Neuronal stem cell (in vitro differentiated cells): Measurements from ENCODE around the gene DDAH1.

Experiments
- DNase-seq: peaks from one replicate; pipeline ENCODE4 v3.0.0-alpha.2; 2013; ENCODE audit warnings: low spot score
- H2AFZ ChIP-seq: one replicate; pipeline ENCODE4 v1.6.1; 2013; ENCODE audit warnings: mild to moderate bottlenecking, low read length, inconsistent platforms
- H2AK5ac ChIP-seq: 2 replicates; pipeline ENCODE4 v1.6.1; 2013; ENCODE audit warnings: low read depth, mild to moderate bottlenecking, inconsistent platforms, low read length, moderate library complexity, mixed read lengths
- H2BK120ac ChIP-seq: 2 replicates; pipeline ENCODE4 v1.6.1; 2013; ENCODE audit warnings: low read depth, mild to moderate bottlenecking, inconsistent platforms, low read length, moderate library complexity, mixed read lengths
- H2BK12ac ChIP-seq: one replicate; pipeline ENCODE4 v1.6.1; 2013; ENCODE audit warnings: low read length, inconsistent platforms
- H2BK15ac ChIP-seq: 2 replicates; pipeline ENCODE4 v1.6.1; 2013; ENCODE audit warnings: mild to moderate bottlenecking, low read length, inconsistent platforms, mixed read lengths
- H2BK5ac ChIP-seq: one replicate; pipeline ENCODE4 v1.6.1; 2013; ENCODE audit warnings: inconsistent platforms, mild to moderate bottlenecking, low read length, moderate library complexity
- H3K14ac ChIP-seq: one replicate; pipeline ENCODE4 v1.6.1; 2013; ENCODE audit warnings: low read length, inconsistent platforms
- H3K18ac ChIP-seq: 2 replicates; pipeline ENCODE4 v1.6.1; 2013; ENCODE audit warnings: low read length, inconsistent platforms
- H3K23ac ChIP-seq: 2 replicates; pipeline ENCODE4 v1.6.1; 2013; ENCODE audit warnings: low read depth, mild to moderate bottlenecking, mixed read lengths, low read length, inconsistent platforms; ENCODE audit not compliant: poor library complexity
- H3K27ac ChIP-seq: replicated peaks from 3 replicates; pipeline ENCODE4 v1.5.1; 2013; ENCODE audit warnings: low read length, inconsistent platforms
- H3K27me3 ChIP-seq, 3 experiments: 2 replicates each; pipeline ENCODE4 v1.6.1; 2013; ENCODE audit warnings: low read length in 3 of 3, mild to moderate bottlenecking in 2 of 3, inconsistent platforms in 1 of 3, low read depth in 1 of 3, mixed read lengths in 1 of 3, moderate library complexity in 1 of 3; ENCODE audit not compliant: control insufficient read depth in 3 of 3, insufficient read depth in 3 of 3
- H3K36me3 ChIP-seq, 2 donors: replicated peaks in 1 of 2; 2 replicates each; pipeline ENCODE4 v1.6.1; 2013; ENCODE audit warnings: low read length in 2 of 2; ENCODE audit not compliant: control insufficient read depth in 2 of 2, insufficient read depth in 2 of 2
- H3K4ac ChIP-seq: 2 replicates; pipeline ENCODE4 v1.6.1; 2013; ENCODE audit warnings: inconsistent platforms, mild to moderate bottlenecking, low read length, moderate library complexity
- H3K4me1 ChIP-seq, 2 donors: 1 replicate in 1 of 2; 2 replicates in 1 of 2; pipeline ENCODE4 v1.6.1; 2013; ENCODE audit warnings: low read length in 2 of 2, low read depth in 1 of 2; ENCODE audit not compliant: control insufficient read depth in 2 of 2, insufficient read depth in 1 of 2
- H3K4me2 ChIP-seq: one replicate; pipeline ENCODE4 v1.6.1; 2013; ENCODE audit warnings: mild to moderate bottlenecking, low read length, inconsistent platforms; ENCODE audit not compliant: insufficient read depth, poor library complexity, severe bottlenecking
- H3K4me3 ChIP-seq, 2 donors: 2 replicates each; pipeline ENCODE4 v1.5.1; 2013; ENCODE audit warnings: low read length in 2 of 2, mild to moderate bottlenecking in 2 of 2, inconsistent platforms in 1 of 2, moderate library complexity in 1 of 2
- H3K79me1 ChIP-seq: one replicate; pipeline ENCODE4 v1.6.1; 2013; ENCODE audit warnings: low read depth, mild to moderate bottlenecking, inconsistent platforms, low read length, moderate library complexity
- H3K9ac ChIP-seq: one replicate; pipeline ENCODE4 v1.6.1; 2013; ENCODE audit warnings: mild to moderate bottlenecking, low read depth, low read length, inconsistent platforms; ENCODE audit not compliant: poor library complexity
- H3K9me3 ChIP-seq, 2 donors: replicated peaks in 1 of 2; 2 replicates each; pipeline versions ENCODE3 to v1.6.1; 2013; ENCODE audit warnings: low read length in 2 of 2, mild to moderate bottlenecking in 2 of 2, inconsistent platforms in 1 of 2, low read depth in 1 of 2, mixed read lengths in 1 of 2, moderate library complexity in 1 of 2; ENCODE audit not compliant: control insufficient read depth in 2 of 2, insufficient read depth in 1 of 2
- H4K8ac ChIP-seq: one replicate; pipeline ENCODE4 v1.6.1; 2013; ENCODE audit warnings: low read depth, mild to moderate bottlenecking, inconsistent platforms, low read length, moderate library complexity
- H4K91ac ChIP-seq: one replicate; pipeline ENCODE4 v1.6.1; 2013; ENCODE audit warnings: low read length, low read depth, mild to moderate bottlenecking, inconsistent platforms; ENCODE audit not compliant: poor library complexity
- WGBS, 2 donors: extraction: QIAGEN DNeasy Blood & Tissue Kit; methylation state at CpG; one replicate each; pipeline ENCODE4 v1.1.7; 2013; ENCODE audit warnings: missing lambda C conversion rate in 2 of 2, mixed read lengths in 1 of 2; ENCODE audit not compliant: insufficient read length in 2 of 2, insufficient replicate concordance in 1 of 2; ENCODE audit errors: extremely low coverage in 2 of 2; 5-methylcytosine and 5-hydroxymethylcytosine counted together

The DDAH1 gene

DNA sequence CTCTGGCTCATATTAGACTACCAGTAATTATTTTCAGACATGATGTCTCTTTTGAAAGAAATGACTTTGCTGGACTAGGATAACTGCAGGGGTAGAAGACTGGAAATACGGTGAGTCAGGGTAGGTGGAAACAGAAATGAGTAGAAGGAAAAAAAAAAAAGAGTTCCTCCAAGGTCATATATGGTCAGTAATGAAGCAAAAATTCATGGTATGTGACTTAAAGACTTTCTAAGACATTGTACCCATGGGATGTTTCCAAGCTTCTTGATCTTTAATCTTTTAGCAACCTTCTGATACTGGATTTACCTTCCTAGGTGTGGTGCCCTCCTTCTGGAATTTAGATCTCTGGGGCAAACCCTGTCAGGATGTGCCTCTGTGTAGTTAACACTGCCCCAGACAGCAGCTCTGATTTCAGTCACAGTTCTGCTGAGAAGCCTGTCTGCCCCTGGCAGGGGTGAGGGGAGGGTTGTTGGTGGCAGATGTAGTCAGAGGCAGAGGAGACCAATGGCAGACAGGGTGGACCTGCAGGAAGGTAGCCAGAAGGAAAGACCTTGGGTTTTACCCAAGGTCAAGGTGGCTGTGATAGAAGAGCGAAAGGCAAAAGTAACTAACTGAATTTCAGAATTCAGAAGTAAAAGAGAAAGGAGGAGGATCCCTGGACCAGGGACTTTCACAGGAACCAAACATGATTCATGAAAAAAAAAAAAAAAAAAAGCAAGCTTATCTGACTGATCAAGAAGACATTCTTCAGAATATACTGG lies 144.4 kb downstream of the DDAH1 start:
- no peak overlapping the region for H4K91ac ChIP-seq

DNA sequence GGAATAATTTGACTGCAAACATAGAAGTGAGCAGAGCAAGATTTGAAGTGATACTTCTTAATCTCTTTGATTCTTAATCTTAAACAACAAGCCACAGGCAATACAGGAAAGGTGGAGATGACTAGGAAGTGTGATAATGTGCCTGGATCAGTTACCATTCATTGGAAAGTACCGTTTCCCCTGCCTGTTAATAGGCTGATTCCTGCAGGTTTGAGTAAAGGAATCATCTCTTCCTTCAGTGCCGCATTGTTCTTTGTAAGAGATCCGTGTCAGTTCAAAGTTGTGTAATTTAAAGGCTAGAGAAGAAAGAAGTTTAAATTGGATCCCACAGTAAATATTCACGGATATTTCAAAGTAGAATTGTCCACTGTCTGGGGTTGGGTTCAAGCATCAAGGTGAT lies 145.0 kb downstream of the DDAH1 start:
- no peak for DNase-seq
- WGBS, 2 donors: no CpG with 5 or more reads among the region's 4 CpGs
- H3K4me3 ChIP-seq: no peak overlapping the region
- H2BK15ac ChIP-seq: no peak overlapping the region
- H4K91ac ChIP-seq: no peak overlapping the region
- no peak overlapping the region for H4K8ac ChIP-seq
- H3K36me3 ChIP-seq: peaks cover 0 to 31% of the 10 kb centered on the region in 2 donors
- no peak overlapping the region for H3K9ac ChIP-seq
- H3K4me1 ChIP-seq: peaks cover 0 to 3% of the 10 kb centered on the region in 2 donors
- no peak overlapping the region for H3K14ac ChIP-seq
- no peak overlapping the region for H3K23ac ChIP-seq
- no peak overlapping the region for H2BK12ac ChIP-seq
- H3K4me2 ChIP-seq: no peak overlapping the region
- no peak overlapping the region for H2AK5ac ChIP-seq
- H3K79me1 ChIP-seq: no peaks in the 10 kb centered on the region
- H3K4ac ChIP-seq: no peak overlapping the region
- H2AFZ ChIP-seq: no peak overlapping the region
- no peak overlapping the region for H2BK120ac ChIP-seq
- no peak overlapping the region for H3K27ac ChIP-seq
- no peak overlapping the region for H2BK5ac ChIP-seq
- no peaks in the 10 kb centered on the region for H3K27me3 ChIP-seq
- H3K18ac ChIP-seq: no peak overlapping the region
- H3K9me3 ChIP-seq: peaks cover 0 to 3% of the 10 kb centered on the region in 2 donors

More for the DNA sequence above, 144.4 kb downstream of the DDAH1 start:
- H3K27me3 ChIP-seq: no peaks in the 10 kb centered on the region
- H3K4me1 ChIP-seq: peaks cover 0 to 3% of the 10 kb centered on the region in 2 donors
- H2AK5ac ChIP-seq: no peak overlapping the region
- H3K27ac ChIP-seq: no peak overlapping the region
- no peak overlapping the region for H3K4me3 ChIP-seq
- no peaks in the 10 kb centered on the region for H3K79me1 ChIP-seq
- peaks cover 0 to 31% of the 10 kb centered on the region in 2 donors for H3K36me3 ChIP-seq
- no peak overlapping the region for H3K18ac ChIP-seq
- H3K9me3 ChIP-seq: peaks cover 0 to 3% of the 10 kb centered on the region in 2 donors
- no peak overlapping the region for H3K4ac ChIP-seq
- H2AFZ ChIP-seq: no peak overlapping the region
- no peak overlapping the region for H4K8ac ChIP-seq
- H3K9ac ChIP-seq: no peak overlapping the region
- no peak overlapping the region for H2BK15ac ChIP-seq
- no peak overlapping the region for H3K14ac ChIP-seq
- no peak overlapping the region for H2BK12ac ChIP-seq
- no peak overlapping the region for H2BK5ac ChIP-seq
- no peak for DNase-seq
- WGBS, 2 donors: no CpG with 5 or more reads among the region's 2 CpGs
- no peak overlapping the region for H3K23ac ChIP-seq
- H2BK120ac ChIP-seq: no peak overlapping the region
- no peak overlapping the region for H3K4me2 ChIP-seq

DNA sequence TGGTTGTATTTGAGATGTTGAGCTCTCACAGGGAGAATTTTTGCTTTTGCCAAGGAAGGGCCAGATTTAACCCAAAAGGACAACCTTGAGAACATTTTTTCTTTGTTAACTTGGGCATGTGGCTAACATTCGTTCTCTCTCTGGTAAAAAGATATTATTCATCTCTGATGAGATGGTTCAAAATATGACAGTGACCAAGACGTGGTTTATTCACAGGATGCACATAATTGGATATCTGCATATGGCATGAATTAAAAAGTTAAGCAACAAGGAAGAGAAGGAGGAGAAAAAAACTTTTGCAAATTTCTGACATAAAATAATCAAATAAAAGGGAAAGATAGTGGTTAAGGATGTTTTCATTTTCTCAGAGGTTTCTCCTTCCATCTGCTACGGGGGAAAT lies 145.5 kb downstream of the DDAH1 start:
- Histone ChIP-seq H3K18ac (no peak overlapping the region), H3K4me1 (peaks cover 0 to 4% of the 10 kb centered on the region in 2 donors), H2BK120ac (no peak overlapping the region), H3K9ac (no peak overlapping the region), H2AFZ (no peak overlapping the region), H3K27ac (no peak overlapping the region), H3K23ac (no peak overlapping the region), H4K91ac (no peak overlapping the region), H3K79me1 (no peaks in the 10 kb centered on the region), H3K4ac (no peak overlapping the region), H3K14ac (no peak overlapping the region), H3K9me3 (peaks cover 0 to 3% of the 10 kb centered on the region in 2 donors), H3K4me3 (no peak overlapping the region), H3K27me3 (no peaks in the 10 kb centered on the region), H2BK5ac (no peak overlapping the region), H2AK5ac (no peak overlapping the region), H3K36me3 (peaks cover 0 to 31% of the 10 kb centered on the region in 2 donors), H4K8ac (no peak overlapping the region), H2BK12ac (no peak overlapping the region), H3K4me2 (no peak overlapping the region), H2BK15ac (no peak overlapping the region)
- WGBS, 2 donors: no CpG with 5 or more reads among the region's 3 CpGs
- DNase-seq: no peak

DNA sequence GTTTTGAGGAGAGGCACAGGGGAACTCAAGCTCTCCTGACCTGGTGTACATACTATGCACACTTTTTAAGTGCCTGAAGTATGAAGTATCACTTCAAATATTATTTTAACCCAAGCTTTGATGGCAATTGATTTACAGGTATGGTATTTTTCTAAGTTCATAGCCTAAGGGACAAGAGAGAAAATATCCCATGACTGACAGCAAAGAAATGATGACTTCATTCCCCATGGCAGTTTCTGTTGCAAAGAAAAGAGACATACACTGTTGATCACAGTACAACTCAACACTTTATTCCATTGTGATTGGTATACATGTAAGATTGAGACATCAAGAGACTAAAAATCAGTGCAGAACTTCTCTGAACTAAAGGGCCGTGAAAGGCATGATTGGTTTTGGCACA lies 146.7 kb downstream of the DDAH1 start:
- Histone ChIP-seq H4K8ac (no peak overlapping the region), H3K27me3 (no peaks in the 10 kb centered on the region), H3K23ac (no peak overlapping the region), H3K4me2 (no peak overlapping the region), H3K4me3 (no peak overlapping the region), H4K91ac (no peak overlapping the region), H3K36me3 (peaks cover 0 to 28% of the 10 kb centered on the region in 2 donors), H2AFZ (no peak overlapping the region), H3K18ac (no peak overlapping the region), H2BK12ac (no peak overlapping the region), H2BK120ac (no peak overlapping the region), H3K9me3 (peaks cover 0 to 3% of the 10 kb centered on the region in 2 donors), H2BK15ac (no peak overlapping the region), H3K14ac (no peak overlapping the region), H3K79me1 (no peaks in the 10 kb centered on the region), H3K4me1 (peaks cover 0 to 4% of the 10 kb centered on the region in 2 donors), H2AK5ac (no peak overlapping the region), H3K9ac (no peak overlapping the region), H2BK5ac (no peak overlapping the region), H3K4ac (no peak overlapping the region), H3K27ac (no peak overlapping the region)
- no CpG with 5 or more reads among the region's 1 CpG for WGBS, 2 donors
- no peak for DNase-seq
